Skin of body (tissue), 2 donors: ENCODE data around the gene KDF1. TPM values are rescaled to one million over a fixed set of nuclear protein-coding genes. Genes with fewer than 3 reads are reported as not detected.

ENCODE experiments used
- DNase-seq: peaks from one replicate; lab custom pipeline; 2025; lab: John Stamatoyannopoulos, UW
- total RNA-seq: library from RNA; depleted of rRNA; stranded (reverse); fragments of >200 nt; gene quantifications from one replicate; pipeline ENCODE4 v1.2.3, GENCODE V29; 2014

The KDF1 gene
- total RNA-seq, 1 donor from 2014 or later: 4.0 TPM

- no peak for DNase-seq
Observed at GRCh38 chr1:26915204-26915842, 44.9 kb downstream of the KDF1 start.

- DNase-seq: no peak
Observed at GRCh38 chr1:26913754-26914619, 46.3 kb downstream of the KDF1 start, which contains the start of gene NR0B2. Gene NR0B2, minus strand, starts transcription at chr1:26913975. Its CDS starts 35 bp downstream, at chr1:26913940.

- no peak for DNase-seq
Observed at GRCh38 chr1:26913389-26913753, 46.9 kb downstream of the KDF1 start.

GRCh38 chr1:26912147-26912490 is 48.1 kb downstream of the KDF1 start:
- no peak for DNase-seq

- no peak for DNase-seq
Observed at GRCh38 chr1:26911399-26912146, 48.7 kb downstream of the KDF1 start.

DNA sequence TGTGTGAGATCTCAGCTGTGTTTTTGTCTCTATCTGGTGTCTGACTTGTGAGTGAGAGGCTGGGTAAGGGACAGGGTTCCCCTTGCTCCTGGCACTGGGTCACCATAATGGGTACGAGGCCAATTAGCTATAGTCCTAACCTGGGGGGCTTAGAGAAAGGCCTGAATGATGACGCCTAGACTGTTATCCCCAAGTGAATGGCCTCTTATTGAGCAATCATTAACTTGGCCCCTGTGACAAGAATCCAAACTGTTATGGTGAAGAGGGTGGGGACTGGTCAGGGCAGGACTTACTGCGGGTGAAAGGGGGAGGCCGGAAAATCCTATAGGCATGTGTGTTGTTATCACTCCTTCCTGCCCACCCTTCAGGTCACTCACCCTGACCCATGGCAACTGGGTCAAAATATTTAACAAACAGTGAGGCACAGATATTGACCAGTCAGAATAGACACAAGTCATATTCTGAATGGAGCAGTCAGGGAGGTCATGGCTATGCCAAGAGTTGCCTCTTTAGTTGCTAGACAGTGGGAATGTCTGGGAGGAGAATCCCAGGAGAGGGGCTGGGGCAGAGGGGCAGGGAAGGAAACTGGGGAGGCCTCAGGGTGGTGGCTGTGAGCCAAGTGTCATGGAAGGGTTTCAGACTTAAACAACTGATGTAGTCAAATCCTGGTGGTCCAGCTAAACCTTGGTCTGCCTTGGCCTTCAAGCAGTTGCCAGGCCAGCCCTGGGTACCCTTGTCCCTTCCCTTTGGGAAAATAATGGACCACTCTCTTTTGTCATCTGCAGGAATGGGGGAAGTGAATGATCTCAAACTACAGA is 49.7 kb downstream of the KDF1 start:
- no peak for DNase-seq

- no peak for DNase-seq
Observed at GRCh38 chr1:26909951-26910342, 50.3 kb downstream of the KDF1 start.

GRCh38 chr1:26907071-26907917 is 53.0 kb downstream of the KDF1 start:
- no peak for DNase-seq

DNA sequence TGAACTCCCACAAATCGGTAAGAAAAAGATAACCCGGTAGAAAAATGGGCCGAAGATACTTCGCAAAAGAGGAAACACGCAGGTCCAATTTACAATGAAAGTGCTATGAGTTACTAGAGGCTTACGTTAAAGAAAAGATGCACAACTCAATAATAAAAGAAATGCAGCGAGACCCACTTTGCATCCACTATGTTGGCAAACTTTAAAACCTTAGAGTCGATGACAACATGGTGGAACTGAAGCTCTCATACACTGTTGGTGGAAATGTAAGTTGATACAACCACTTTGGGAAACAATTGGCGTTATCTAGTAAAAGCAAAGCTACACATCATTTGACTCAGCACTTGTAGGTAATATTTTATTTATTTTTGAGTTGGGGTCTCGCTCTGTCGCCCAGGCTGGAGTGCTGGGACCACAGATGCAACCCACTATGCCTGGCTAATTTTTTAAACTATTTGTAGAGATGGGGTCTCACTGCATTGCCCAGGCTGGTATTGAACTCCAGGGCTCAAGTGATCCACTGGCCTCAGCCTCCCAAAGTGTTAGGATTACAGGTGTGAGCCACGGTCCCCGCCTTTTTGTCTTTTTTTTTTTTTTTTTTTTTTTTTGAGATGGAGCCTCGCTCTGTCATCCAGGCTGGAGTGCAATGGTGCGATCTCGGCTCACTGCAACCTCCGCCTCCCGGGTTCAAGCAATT is 59.3 kb downstream of the KDF1 start:
- DNase-seq: no peak

DNA sequence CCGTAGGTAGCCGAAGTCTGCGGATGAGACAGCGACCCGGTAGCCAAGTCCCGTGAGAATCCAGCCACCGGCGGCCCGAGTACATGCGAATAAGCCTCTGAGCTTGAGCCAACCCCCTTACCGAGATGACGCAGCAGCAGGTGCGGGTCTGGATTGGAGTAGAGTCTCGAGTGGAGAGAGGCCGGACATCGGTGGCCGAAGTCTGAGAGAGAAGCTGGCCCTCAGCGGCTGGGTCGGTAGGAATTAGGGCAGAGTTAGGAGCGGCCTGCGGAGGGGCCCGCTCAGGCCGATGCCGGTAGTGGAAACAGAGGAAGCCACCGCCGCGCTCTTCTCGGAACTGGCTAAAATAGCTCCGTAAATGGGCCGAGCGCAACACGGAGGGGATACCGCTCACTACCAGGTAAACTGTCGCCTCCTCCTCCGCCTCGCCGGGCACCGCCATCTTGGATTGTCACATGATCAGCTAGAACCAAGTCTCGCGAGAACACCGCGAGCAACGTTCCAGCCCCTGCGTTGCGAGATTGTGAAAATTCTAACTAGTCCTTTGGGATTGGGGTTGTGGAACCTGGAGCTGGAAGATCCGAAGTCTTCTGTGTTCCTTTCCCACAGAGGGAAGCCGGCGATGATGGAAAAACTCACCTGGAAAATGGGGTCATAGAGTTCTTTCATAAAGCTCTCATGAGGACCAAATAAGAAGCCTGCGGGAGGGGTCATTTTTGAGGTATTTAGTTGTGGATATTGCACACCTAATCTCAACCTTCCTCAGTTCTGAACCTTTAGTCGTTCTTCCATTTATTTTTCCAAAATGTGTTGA is 60.1 kb downstream of the KDF1 start, which contains the start of gene GPATCH3:
Gene GPATCH3, minus strand, starts transcription at position 467 of the 814 bp plus-strand sequence. Its CDS starts 25 bp downstream, at position 442.
- DNase-seq: peak; percentile 90

Other genes with a start within 250 kb of the KDF1 start
- gene PIGV, start 172.5 kb downstream of the KDF1 start, total RNA-seq: 7.8 TPM
- 6.5 TPM for gene ZDHHC18, start 133.8 kb downstream of the KDF1 start, total RNA-seq
- 254 TPM for gene SFN, start 97.3 kb downstream of the KDF1 start, total RNA-seq
- 9.0 TPM for gene GPN2, start 70.2 kb downstream of the KDF1 start, total RNA-seq
- 8.5 TPM for gene GPATCH3, start 60.0 kb downstream of the KDF1 start, total RNA-seq
- gene NR0B2, start 46.5 kb downstream of the KDF1 start, total RNA-seq: not detected
- 24.0 TPM for gene NUDC, start 38.7 kb downstream of the KDF1 start, total RNA-seq
- gene TRNP1, start 33.2 kb upstream of the KDF1 start, total RNA-seq: 4.0 TPM
- gene TENT5B, start 52.4 kb upstream of the KDF1 start, total RNA-seq: 18.1 TPM
- gene SLC9A1, start 194.7 kb upstream of the KDF1 start, total RNA-seq: 5.8 TPM